ENCODE measurements around the gene CCNDBP1.
A peak's percentile ranks its signal among the peaks of the same experiment; 100 is the strongest.
"Not testable (repeated sequence)": the region's sequence is repeated elsewhere in the genome, so short reads cannot be mapped to it uniquely, and the experiment has no call there.

CCNDBP1 gene

GRCh38 chr15:43193710-43194109, 8.5 kb downstream of the CCNDBP1 start:
- no peak for DNase-seq (ENCODE audit: low read depth in 2 of 2)

- no peak for DNase-seq (ENCODE audit: low read depth in 2 of 2)
Observed at GRCh38 chr15:43194795-43195194, 9.6 kb downstream of the CCNDBP1 start.

- no peak for DNase-seq (ENCODE audit: low read depth in 2 of 2)
Observed at GRCh38 chr15:43196760-43197548, 11.8 kb downstream of the CCNDBP1 start.

GRCh38 chr15:43197773-43198172, 12.6 kb downstream of the CCNDBP1 start:
- DNase-seq (ENCODE audit: low read depth in 2 of 2): not testable (repeated sequence)

- DNase-seq (ENCODE audit: low read depth in 2 of 2): not testable (repeated sequence)
Observed at GRCh38 chr15:43198556-43198955, 13.4 kb downstream of the CCNDBP1 start.

- no peak for DNase-seq (ENCODE audit: low read depth in 2 of 2)
Observed at GRCh38 chr15:43198992-43199391, 13.8 kb downstream of the CCNDBP1 start.

GRCh38 chr15:43199945-43200488, 14.8 kb downstream of the CCNDBP1 start:
- DNase-seq (ENCODE audit: low read depth in 2 of 2): no peak

GRCh38 chr15:43204016-43204901, 19.1 kb downstream of the CCNDBP1 start:
- DNase-seq (ENCODE audit: low read depth in 2 of 2): peak; percentile 21 to 26

GRCh38 chr15:43206054-43206453, 20.9 kb downstream of the CCNDBP1 start:
- DNase-seq (ENCODE audit: low read depth in 2 of 2): no peak

GRCh38 chr15:43207024-43207423, 21.8 kb downstream of the CCNDBP1 start:
- DNase-seq (ENCODE audit: low read depth in 2 of 2): no peak

- no peak for DNase-seq (ENCODE audit: low read depth in 2 of 2)
Observed at GRCh38 chr15:43208052-43209002, 23.1 kb downstream of the CCNDBP1 start.

GRCh38 chr15:43209059-43209824, 24.0 kb downstream of the CCNDBP1 start:
- no peak for DNase-seq (ENCODE audit: low read depth in 2 of 2)

- DNase-seq (ENCODE audit: low read depth in 2 of 2): no peak
Observed at GRCh38 chr15:43210172-43210745, 25.1 kb downstream of the CCNDBP1 start.

- no peak for DNase-seq (ENCODE audit: low read depth in 2 of 2)
Observed at GRCh38 chr15:43210807-43211206, 25.6 kb downstream of the CCNDBP1 start.

- no peak for DNase-seq (ENCODE audit: low read depth in 2 of 2)
Observed at GRCh38 chr15:43211224-43211735, 26.1 kb downstream of the CCNDBP1 start.

GRCh38 chr15:43212299-43212698, 27.1 kb downstream of the CCNDBP1 start:
- no peak for DNase-seq (ENCODE audit: low read depth in 2 of 2)

GRCh38 chr15:43212951-43213350, 27.7 kb downstream of the CCNDBP1 start:
- no peak for DNase-seq (ENCODE audit: low read depth in 2 of 2)

GRCh38 chr15:43213466-43213865, 28.3 kb downstream of the CCNDBP1 start:
- DNase-seq (ENCODE audit: low read depth in 2 of 2): no peak

GRCh38 chr15:43214169-43214568, 29.0 kb downstream of the CCNDBP1 start:
- DNase-seq (ENCODE audit: low read depth in 2 of 2): no peak
